GM21528 (cell line): ENCODE measurements around the gene LRP1B.
"Not testable (repeated sequence)": the region's sequence is repeated elsewhere in the genome, so short reads cannot be mapped to it uniquely, and the experiment has no call there.

Experiments used
- ATAC-seq: cut with Tn5 transposase; IDR thresholded peaks from one replicate; pipeline ENCODE4 v1.9.1; 2021; ENCODE audit warnings: mild to moderate bottlenecking, moderate library complexity; ENCODE audit not compliant: unreplicated experiment, low FRiP score

Gene LRP1B

GRCh38 chr2:141906678-141907077, 224.1 kb downstream of the LRP1B start:
- ATAC-seq, result no peak

- ATAC-seq, result no peak
Observed at GRCh38 chr2:141900826-141901225, 230.0 kb downstream of the LRP1B start.

GRCh38 chr2:141899740-141900139, 231.1 kb downstream of the LRP1B start:
- ATAC-seq, result no peak

- ATAC-seq, result no peak
Observed at GRCh38 chr2:141889788-141890187, 241.0 kb downstream of the LRP1B start.

GRCh38 chr2:141888987-141889555, 241.7 kb downstream of the LRP1B start:
- ATAC-seq, result no peak

- no peak for ATAC-seq
Observed at GRCh38 chr2:141887363-141887762, 243.5 kb downstream of the LRP1B start.

- no peak for ATAC-seq
Observed at GRCh38 chr2:141878016-141878415, 252.8 kb downstream of the LRP1B start.

- no peak for ATAC-seq
Observed at GRCh38 chr2:141871913-141872634, 258.7 kb downstream of the LRP1B start.

GRCh38 chr2:141869572-141869971, 261.2 kb downstream of the LRP1B start:
- ATAC-seq, result no peak

GRCh38 chr2:141863964-141864363, 266.9 kb downstream of the LRP1B start:
- ATAC-seq, result no peak

- no peak for ATAC-seq
Observed at GRCh38 chr2:141856215-141856919, 274.4 kb downstream of the LRP1B start.

GRCh38 chr2:141848191-141848590, 282.6 kb downstream of the LRP1B start:
- ATAC-seq, result no peak

- no peak for ATAC-seq
Observed at GRCh38 chr2:141844231-141844630, 286.6 kb downstream of the LRP1B start.

- ATAC-seq, result no peak
Observed at GRCh38 chr2:141835103-141835502, 295.7 kb downstream of the LRP1B start.

- ATAC-seq, result no peak
Observed at GRCh38 chr2:141828761-141829160, 302.1 kb downstream of the LRP1B start.

GRCh38 chr2:141824790-141825189, 306.0 kb downstream of the LRP1B start:
- no peak for ATAC-seq

- ATAC-seq, result no peak
Observed at GRCh38 chr2:141820893-141821292, 309.9 kb downstream of the LRP1B start.

- not testable (repeated sequence) for ATAC-seq
Observed at GRCh38 chr2:141815320-141815719, 315.5 kb downstream of the LRP1B start.

- no peak for ATAC-seq
Observed at GRCh38 chr2:141814150-141814549, 316.7 kb downstream of the LRP1B start.

- no peak for ATAC-seq
Observed at GRCh38 chr2:141810148-141810547, 320.7 kb downstream of the LRP1B start.

GRCh38 chr2:141806090-141806489, 324.7 kb downstream of the LRP1B start:
- no peak for ATAC-seq

- no peak for ATAC-seq
Observed at GRCh38 chr2:141805302-141805701, 325.5 kb downstream of the LRP1B start.
